NCI-H1436 treated with DMSO at 0.1 percent for 48 hours (cell line): ENCODE results near the gene ARHGEF7.

Experiments used
- DNase-seq: peaks from one replicate; lab custom pipeline; 2025; lab: John Stamatoyannopoulos, UW

ARHGEF7 gene

DNA sequence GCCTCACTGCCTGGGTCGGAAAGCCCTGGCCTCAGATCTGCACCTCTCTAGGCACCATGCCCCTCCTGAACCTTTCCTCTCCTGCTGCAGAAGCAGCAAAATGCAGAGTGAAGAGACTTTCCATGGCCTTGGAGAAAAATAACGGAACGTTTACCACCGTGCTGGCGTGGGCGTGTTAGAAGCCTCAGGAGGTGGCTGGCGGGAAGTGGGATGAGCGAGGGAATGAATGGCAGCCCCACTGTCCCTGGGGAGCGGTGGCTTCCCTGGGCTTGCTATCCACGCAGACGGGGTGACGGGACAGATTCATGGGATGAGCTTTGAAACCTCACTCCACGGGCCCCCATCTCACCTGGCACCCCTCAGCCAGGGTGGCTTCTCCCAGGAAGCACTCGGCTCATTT, 209.6 kb downstream of the ARHGEF7 start:
- DNase-seq = no peak

GRCh38 chr13:111325146-111325890, 210.2 kb downstream of the ARHGEF7 start:
- no peak for DNase-seq

GRCh38 chr13:111325941-111326620, 211.0 kb downstream of the ARHGEF7 start:
- no peak for DNase-seq

DNA sequence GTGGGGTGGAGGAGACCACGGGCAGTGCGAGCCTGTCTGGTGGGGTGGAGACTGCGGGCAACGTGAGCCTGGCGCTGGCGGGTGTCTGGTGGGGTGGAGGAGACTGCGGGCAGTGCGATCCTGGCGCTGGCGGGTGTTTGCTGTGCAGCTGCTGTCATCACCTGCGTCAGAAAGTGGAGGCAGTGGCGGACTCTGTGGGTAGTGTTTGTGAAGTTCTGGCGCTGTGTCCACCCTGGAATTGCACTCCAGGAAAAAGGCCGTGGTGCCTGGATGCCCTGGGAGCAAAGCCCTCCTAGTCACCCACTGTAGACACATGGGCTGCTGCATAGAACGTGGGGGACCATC, 211.5 kb downstream of the ARHGEF7 start:
- DNase-seq = no peak

- no peak for DNase-seq
Measured at GRCh38 chr13:111326981-111327642, 212.0 kb downstream of the ARHGEF7 start.

DNA sequence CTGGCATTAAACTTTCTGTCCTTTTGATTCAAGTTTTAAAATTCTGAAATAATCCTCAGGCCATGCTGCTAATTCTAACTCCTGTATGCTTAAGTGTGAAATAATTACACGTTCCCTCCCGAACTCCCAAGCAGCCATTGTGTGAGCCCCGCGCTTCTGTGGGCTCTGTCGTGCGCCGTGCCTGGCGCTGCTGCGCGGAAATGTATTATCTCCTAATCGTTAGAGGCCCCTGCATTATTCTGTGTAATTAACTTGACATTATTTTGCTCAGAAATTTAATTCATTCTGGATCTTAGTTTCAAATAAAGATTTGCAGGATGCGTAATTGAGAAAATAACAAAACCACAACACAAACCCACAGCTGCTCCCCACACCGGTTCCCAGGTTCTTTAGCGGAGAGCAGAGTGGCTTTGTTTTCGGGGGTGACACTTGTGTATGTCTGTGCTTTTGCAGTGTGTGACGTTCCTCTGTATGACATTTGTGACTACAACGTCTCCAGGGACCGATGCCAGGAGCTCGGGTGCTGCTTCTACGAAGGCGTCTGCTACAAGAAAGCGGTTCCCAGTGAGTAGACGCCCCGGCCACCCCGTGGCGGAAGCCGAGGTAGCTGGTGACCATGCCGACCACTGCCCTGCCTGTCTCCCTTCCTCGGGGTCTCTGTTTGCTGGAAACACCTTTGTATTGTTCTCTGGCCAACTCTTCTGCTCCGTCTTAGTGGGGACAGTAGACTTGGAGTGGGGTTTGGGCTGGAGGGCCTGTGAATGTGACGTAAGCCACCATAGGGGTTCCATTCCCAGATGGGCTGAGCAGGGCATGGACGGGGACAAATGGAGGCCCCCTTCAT, 212.8 kb downstream of the ARHGEF7 start:
- DNase-seq = no peak

DNA sequence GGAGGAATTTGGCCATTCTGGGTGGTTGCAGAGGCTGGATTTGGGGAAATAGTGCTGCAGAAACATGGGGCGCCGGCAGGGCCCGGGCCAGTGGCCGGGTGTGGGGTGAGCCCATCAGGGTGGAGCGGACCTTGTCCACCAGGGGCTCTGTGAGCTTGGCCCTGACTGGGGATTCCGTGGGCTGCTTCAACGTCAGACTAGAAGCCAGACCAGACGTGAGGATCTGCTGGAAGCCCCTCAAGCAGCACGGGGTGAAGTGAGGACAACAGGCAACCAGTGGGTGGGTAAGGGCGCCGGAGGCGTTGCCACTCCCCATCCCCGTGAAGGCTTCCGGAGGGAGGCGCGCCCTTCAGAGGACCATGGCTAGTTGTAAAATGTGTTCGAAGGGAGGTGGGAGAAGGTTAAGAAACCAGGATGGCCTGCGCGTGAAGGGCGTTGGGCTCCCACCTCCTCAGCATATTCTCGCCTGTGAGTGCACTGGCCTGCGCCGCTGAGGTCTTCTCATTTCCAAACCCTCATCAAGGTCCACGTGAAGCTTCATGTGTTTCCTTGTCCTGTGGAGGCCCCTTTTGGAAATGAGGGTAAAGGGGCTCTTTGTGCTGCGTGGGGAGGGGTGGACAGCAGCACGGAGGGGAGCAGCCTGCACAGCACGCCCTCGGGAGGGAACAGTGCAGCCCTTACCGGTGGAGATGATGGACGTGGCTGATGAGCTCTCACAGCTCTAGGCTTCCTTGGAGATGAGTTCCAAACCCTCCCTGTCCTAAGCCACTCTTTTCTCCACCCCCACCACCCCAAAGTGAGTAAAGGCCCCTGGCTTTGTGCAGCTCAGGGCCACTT, 213.7 kb downstream of the ARHGEF7 start:
- DNase-seq = no peak

- no peak for DNase-seq
Measured at GRCh38 chr13:111329641-111330040, 214.5 kb downstream of the ARHGEF7 start.

DNA sequence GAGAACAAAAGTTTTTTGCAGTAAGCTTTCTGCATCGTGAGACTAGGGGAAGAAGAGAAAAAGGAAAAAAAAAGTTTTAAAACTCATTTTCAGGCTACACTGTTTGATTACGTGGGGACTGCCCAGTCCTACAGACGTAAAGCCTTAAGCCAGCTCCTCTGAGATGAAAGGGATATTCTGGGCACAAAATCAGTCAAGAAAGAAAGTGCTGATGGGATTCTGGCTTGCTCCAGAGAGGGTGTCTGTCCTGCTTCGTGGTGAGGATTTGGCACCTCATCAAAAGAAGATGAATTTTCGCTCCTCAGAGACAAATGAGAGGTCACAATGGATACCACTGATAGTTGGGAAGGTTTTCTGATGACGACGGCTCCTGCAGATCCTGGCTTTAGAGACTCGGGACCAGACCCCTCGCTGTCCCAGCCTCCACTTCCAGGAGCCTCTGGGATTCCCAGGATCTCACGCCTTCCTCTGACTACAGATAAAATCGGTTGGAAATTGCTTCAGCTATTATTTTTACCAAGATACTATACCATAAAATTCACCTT, 215.0 kb downstream of the ARHGEF7 start:
- DNase-seq = no peak

- no peak for DNase-seq
Measured at GRCh38 chr13:111335298-111335697, 220.2 kb downstream of the ARHGEF7 start.

GRCh38 chr13:111336666-111337065, 221.6 kb downstream of the ARHGEF7 start:
- no peak for DNase-seq

GRCh38 chr13:111337206-111337605, 222.1 kb downstream of the ARHGEF7 start:
- no peak for DNase-seq

- DNase-seq = no peak
Measured at GRCh38 chr13:111337741-111338140, 222.6 kb downstream of the ARHGEF7 start.

- no peak for DNase-seq
Measured at GRCh38 chr13:111338841-111339240, 223.7 kb downstream of the ARHGEF7 start.

GRCh38 chr13:111339366-111340143, 224.4 kb downstream of the ARHGEF7 start:
- no peak for DNase-seq

DNA sequence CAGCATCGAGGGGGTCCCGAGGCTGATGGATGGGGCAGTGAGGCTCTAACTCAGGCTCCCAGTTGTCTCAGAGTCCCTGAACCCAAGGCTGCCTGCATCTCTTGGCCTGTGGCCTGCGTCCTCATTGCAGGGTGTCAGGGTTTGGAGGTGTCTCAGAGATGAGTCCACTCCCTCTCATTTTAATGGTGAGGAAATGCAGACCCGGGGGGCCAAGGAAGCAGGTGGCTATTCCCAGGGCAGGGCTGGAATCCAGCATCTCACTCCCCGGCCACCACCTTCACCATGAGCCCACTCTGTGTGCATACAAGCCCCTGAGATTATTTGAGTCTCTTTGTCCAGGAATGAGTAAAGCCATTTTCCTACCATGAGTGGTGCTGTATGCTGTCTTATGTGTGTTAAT, 226.8 kb downstream of the ARHGEF7 start:
- DNase-seq = no peak

- DNase-seq = no peak
Measured at GRCh38 chr13:111342721-111343120, 227.6 kb downstream of the ARHGEF7 start.

DNA sequence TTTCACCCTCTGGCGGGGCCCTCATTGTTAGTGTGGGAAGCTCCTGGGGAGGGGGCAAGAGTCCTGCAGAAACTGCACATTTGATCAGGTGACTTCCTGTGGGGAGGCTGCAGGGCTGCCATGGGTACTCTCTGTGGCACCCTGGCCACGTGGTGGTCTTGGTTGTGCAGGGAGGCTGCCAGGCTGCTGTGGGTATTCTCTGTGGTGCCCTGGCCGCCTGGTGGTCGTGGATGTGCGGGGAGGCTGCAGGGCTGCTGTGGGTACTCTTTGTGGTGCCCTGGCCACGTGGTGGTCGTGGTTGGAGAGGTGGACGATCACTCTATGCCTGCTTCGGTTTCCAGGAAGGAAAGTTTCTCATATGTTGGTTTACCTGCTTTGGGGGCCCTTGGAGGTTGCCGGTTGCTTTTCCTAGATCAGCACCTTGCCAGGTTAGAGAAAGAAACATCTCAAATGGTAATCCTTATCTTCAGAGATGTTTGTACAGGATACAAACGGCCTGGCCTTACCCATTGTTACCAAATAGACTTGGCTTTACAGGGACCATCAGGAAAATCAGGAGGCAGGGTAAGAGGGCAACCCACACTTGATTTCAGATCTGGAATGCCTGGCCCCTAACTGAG, 228.2 kb downstream of the ARHGEF7 start:
- DNase-seq = no peak

- DNase-seq = peak; percentile 44
Measured at GRCh38 chr13:111344471-111345191, 229.5 kb downstream of the ARHGEF7 start.
